Measurements from ENCODE around the gene OLFML2B. TPM values are rescaled to one million over a fixed set of nuclear protein-coding genes. Genes with fewer than 3 reads are reported as not detected.

Gene OLFML2B
- total RNA-seq, 1 experiment from 2014 or later = not detected

DNA sequence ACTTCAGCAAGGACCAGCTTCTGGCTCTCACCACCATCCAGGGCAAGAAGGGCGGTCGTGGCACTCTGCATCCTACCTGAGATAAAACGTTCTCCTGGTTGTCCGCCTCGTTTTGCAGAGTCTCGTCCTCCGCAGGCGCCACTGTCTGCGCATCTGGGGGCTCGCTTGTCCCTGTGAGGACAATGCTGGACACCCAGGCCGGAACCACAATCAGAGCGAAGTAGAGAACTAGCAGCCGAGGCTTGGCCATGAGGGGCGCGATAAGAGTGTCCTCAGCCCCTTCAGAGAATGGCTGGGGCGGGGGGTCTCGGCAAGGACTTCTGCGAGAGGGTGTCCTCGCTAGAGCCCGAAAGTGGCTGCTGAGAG, 505 bp downstream of the OLFML2B start:
- Histone ChIP-seq H3F3A (ENCODE audit: insufficient read depth, low read depth) (peaks cover 7% of the 10 kb centered on the region; the same call in 1 of the 2 replicates), H3K27me3 (ENCODE audit: insufficient read depth, low read depth) (peaks cover 10% of the 10 kb centered on the region; the same call in 1 of the 2 replicates), H3K4me1 (replicated peaks; ENCODE audit: insufficient read depth) (peaks cover 6% of the 10 kb centered on the region), H2AFZ (no peak overlapping the region), H3K4me2 (peak overlapping the region; percentile 92), H3K4me3 (peak overlapping the region; percentile 67; the same call in 1 of the 2 replicates), H3K9me2 (ENCODE audit: insufficient read depth) (no peaks in the 10 kb centered on the region), H3K27ac (no peak overlapping the region), H3K79me2 (ENCODE audit: low read depth) (no peaks in the 10 kb centered on the region), H3K9me3 (ENCODE audit: insufficient read depth, low read depth) (0 out of 2 replicates have a peak, but pooled peaks cover 6% of the 10 kb centered on the region), H3K36me3 (ENCODE audit: low read depth) (no peaks in the 10 kb centered on the region), H4K20me1 (ENCODE audit: insufficient read depth) (no peaks in the 10 kb centered on the region)
- CTCF ChIA-PET = interaction anchor here (1.3 kb wide), 1 partner anchor 231 kb away, joined by 6 read pairs; no protein-coding TSS in a partner anchor
- no peak for DNase-seq
- BruUV-seq (replicated peaks) = no TSS peak
- intact Hi-C loops (cut with micrococcal nuclease; ENCODE audit: unreplicated experiment) = loop anchor here (5.0 kb wide), 1 partner anchor 231 kb away; no protein-coding TSS in a partner anchor
- POLR2A ChIA-PET (ENCODE audit: unreplicated experiment) = no interaction called here
- TF ChIP-seq, protein P1, sequence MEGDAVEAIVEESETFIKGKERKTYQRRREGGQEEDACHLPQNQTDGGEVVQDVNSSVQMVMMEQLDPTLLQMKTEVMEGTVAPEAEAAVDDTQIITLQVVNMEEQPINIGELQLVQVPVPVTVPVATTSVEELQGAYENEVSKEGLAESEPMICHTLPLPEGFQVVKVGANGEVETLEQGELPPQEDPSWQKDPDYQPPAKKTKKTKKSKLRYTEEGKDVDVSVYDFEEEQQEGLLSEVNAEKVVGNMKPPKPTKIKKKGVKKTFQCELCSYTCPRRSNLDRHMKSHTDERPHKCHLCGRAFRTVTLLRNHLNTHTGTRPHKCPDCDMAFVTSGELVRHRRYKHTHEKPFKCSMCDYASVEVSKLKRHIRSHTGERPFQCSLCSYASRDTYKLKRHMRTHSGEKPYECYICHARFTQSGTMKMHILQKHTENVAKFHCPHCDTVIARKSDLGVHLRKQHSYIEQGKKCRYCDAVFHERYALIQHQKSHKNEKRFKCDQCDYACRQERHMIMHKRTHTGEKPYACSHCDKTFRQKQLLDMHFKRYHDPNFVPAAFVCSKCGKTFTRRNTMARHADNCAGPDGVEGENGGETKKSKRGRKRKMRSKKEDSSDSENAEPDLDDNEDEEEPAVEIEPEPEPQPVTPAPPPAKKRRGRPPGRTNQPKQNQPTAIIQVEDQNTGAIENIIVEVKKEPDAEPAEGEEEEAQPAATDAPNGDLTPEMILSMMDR (conservative IDR thresholded peaks at IDR 0.05) = no peak
- no peak for TF ChIP-seq EZH2 (IDR thresholded peaks at IDR 0.05; ENCODE audit: low read depth)

DNA sequence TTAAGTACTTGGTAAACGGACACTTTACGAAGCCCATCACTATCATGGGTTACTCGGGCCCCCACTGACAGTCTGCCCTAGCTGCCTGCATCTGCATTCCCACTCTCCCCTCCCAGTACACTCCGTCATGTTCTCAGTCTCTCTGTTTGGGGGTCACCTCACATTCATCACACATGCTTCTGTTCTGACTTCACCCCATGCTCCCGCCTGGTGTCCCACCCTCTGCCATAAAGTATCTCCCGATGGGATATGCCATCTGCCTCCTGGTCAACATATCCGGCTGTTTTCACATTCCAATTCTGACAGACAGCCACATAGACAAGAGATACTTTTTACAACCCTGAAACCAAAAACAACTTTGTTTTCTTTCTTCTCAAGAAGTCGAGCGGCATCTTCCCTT, 1.0 kb downstream of the OLFML2B start:
- POLR2A ChIA-PET (ENCODE audit: unreplicated experiment) = no interaction called here
- intact Hi-C loops (cut with micrococcal nuclease; ENCODE audit: unreplicated experiment) = loop anchor here (5.0 kb wide), 1 partner anchor 230 kb away; no protein-coding TSS in a partner anchor
- no peaks in the 10 kb centered on the region for H4K20me1 ChIP-seq (ENCODE audit: insufficient read depth)
- peaks cover 6% of the 10 kb centered on the region for H3K4me1 ChIP-seq (replicated peaks; ENCODE audit: insufficient read depth)
- no TSS peak for BruUV-seq (replicated peaks)
- H2AFZ ChIP-seq = no peak overlapping the region
- H3K27ac ChIP-seq = no peak overlapping the region
- peaks cover 10% of the 10 kb centered on the region; the same call in 1 of the 2 replicates for H3K27me3 ChIP-seq (ENCODE audit: insufficient read depth, low read depth)
- H3K4me3 ChIP-seq = no peak overlapping the region
- no peak overlapping the region for H3K4me2 ChIP-seq
- no peaks in the 10 kb centered on the region for H3K36me3 ChIP-seq (ENCODE audit: low read depth)
- no peaks in the 10 kb centered on the region for H3K9me2 ChIP-seq (ENCODE audit: insufficient read depth)
- H3K9me3 ChIP-seq (ENCODE audit: insufficient read depth, low read depth) = 0 out of 2 replicates have a peak, but pooled peaks cover 6% of the 10 kb centered on the region
- peaks cover 7% of the 10 kb centered on the region; the same call in 1 of the 2 replicates for H3F3A ChIP-seq (ENCODE audit: insufficient read depth, low read depth)
- DNase-seq = no peak
- H3K79me2 ChIP-seq (ENCODE audit: low read depth) = no peaks in the 10 kb centered on the region
- no peak for TF ChIP-seq EZH2 (IDR thresholded peaks at IDR 0.05; ENCODE audit: low read depth)
- TF ChIP-seq, protein P1 (conservative IDR thresholded peaks at IDR 0.05) = no peak
- CTCF ChIA-PET = no interaction called here

DNA sequence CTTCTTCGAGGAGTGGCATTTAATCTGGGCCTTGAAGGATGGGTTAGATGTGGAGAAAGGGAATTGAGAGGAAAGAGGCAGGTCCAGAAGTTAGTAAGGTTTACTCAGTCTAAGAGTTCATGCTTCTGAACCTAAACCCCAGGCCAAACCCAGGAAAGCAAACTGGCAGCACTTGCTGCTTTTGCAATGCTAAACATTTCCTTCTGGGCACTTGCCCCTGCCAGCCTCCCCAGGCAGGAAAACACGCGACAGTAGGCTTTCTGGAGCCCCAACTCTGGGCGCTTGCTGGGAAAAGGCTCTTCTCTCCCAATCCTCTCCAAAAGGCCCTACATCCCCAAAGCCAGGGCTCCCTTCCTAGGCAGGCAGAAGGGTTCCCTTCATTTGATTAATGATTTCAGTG, 2.5 kb downstream of the OLFML2B start:
- ChIA-PET POLR2A (ENCODE audit: unreplicated experiment) (interaction anchor here (0.8 kb wide), 1 partner anchor 8 kb away, joined by 8 read pairs; no protein-coding TSS in a partner anchor), CTCF (interaction anchor here (0.7 kb wide), 1 partner anchor 16 kb away, joined by 4 read pairs; no protein-coding TSS in a partner anchor)
- no peaks in the 10 kb centered on the region for H3K36me3 ChIP-seq (ENCODE audit: low read depth)
- H2AFZ ChIP-seq = no peak overlapping the region
- intact Hi-C loops (cut with micrococcal nuclease; ENCODE audit: unreplicated experiment) = loop anchor here (5.0 kb wide), 1 partner anchor 229 kb away; no protein-coding TSS in a partner anchor
- no peaks in the 10 kb centered on the region for H3K9me3 ChIP-seq (ENCODE audit: insufficient read depth, low read depth)
- H3K4me2 ChIP-seq = no peak overlapping the region
- H3F3A ChIP-seq (ENCODE audit: insufficient read depth, low read depth) = peaks cover 7% of the 10 kb centered on the region; the same call in 1 of the 2 replicates
- peaks cover 6% of the 10 kb centered on the region for H3K4me1 ChIP-seq (replicated peaks; ENCODE audit: insufficient read depth)
- H3K27me3 ChIP-seq (ENCODE audit: insufficient read depth, low read depth) = peaks cover 17% of the 10 kb centered on the region; the same call in 1 of the 2 replicates
- DNase-seq = no peak
- H3K27ac ChIP-seq = no peak overlapping the region
- BruUV-seq (replicated peaks) = no TSS peak
- no peak overlapping the region for H3K4me3 ChIP-seq
- no peaks in the 10 kb centered on the region for H4K20me1 ChIP-seq (ENCODE audit: insufficient read depth)
- TF ChIP-seq, protein P1 (conservative IDR thresholded peaks at IDR 0.05) = no peak
- TF ChIP-seq EZH2 (IDR thresholded peaks at IDR 0.05; ENCODE audit: low read depth) = no peak
- no peaks in the 10 kb centered on the region for H3K9me2 ChIP-seq (ENCODE audit: insufficient read depth)
- H3K79me2 ChIP-seq (ENCODE audit: low read depth) = no peaks in the 10 kb centered on the region

Data from PC-9 (cell line).